ENCODE data around the gene HOXC9.

Gene HOXC9

GRCh38 chr12:53975479-53976152, 24.3 kb upstream of the HOXC9 start:
- no peak for DNase-seq

- DNase-seq = no peak
Observed at GRCh38 chr12:53976172-53976822, 23.7 kb upstream of the HOXC9 start.

- DNase-seq = no peak
Observed at GRCh38 chr12:53976823-53977595, 23.0 kb upstream of the HOXC9 start.

GRCh38 chr12:53977596-53978445, 22.1 kb upstream of the HOXC9 start:
- no peak for DNase-seq

- no peak for DNase-seq
Observed at GRCh38 chr12:53978477-53979356, 21.2 kb upstream of the HOXC9 start.

GRCh38 chr12:53980104-53980801, 19.7 kb upstream of the HOXC9 start:
- DNase-seq = no peak

- DNase-seq = no peak
Observed at GRCh38 chr12:53980802-53981496, 19.0 kb upstream of the HOXC9 start.

- no peak for DNase-seq
Observed at GRCh38 chr12:53981634-53982565, 18.1 kb upstream of the HOXC9 start.

GRCh38 chr12:53982648-53983567, 17.1 kb upstream of the HOXC9 start:
- DNase-seq = no peak

GRCh38 chr12:53983568-53983949, 16.4 kb upstream of the HOXC9 start:
- DNase-seq = no peak

GRCh38 chr12:53983950-53984572, 15.9 kb upstream of the HOXC9 start:
- no peak for DNase-seq

GRCh38 chr12:53984901-53985691, 14.9 kb upstream of the HOXC9 start, which contains the start of gene HOXC10:
TSS of gene HOXC10 (plus strand) at chr12:53985146. CDS start at chr12:53985260, 114 bp downstream.
- DNase-seq = peak in 26 of 58 donors; percentile 1 to 55 (median 12)

- DNase-seq = no peak
Observed at GRCh38 chr12:53985692-53985993, 14.3 kb upstream of the HOXC9 start.

- DNase-seq = no peak
Observed at GRCh38 chr12:53985994-53986685, 13.8 kb upstream of the HOXC9 start.

Data from anterior cingulate cortex (tissue), 58 donors.